Retinal pigment epithelial cell (primary cell): ENCODE measurements around the gene CTTN.

Experiments
- DNase-seq: peaks from one replicate; pipeline ENCODE4 v3.0.0-alpha.2; 2010; ENCODE audit warnings: low read depth
- H3K4me3 ChIP-seq: 2 replicates; pipeline ENCODE4 v1.5.1; 2011; ENCODE audit warnings: mild to moderate bottlenecking, low read length, control low read depth, moderate library complexity
- TF ChIP-seq, protein P1 (sequence below): conservative IDR thresholded peaks from 2 replicates; pipeline ENCODE4 v1.5.1; 2011; ENCODE audit warnings: low read depth, low read length, control low read depth, inconsistent platforms

CTTN gene

DNA sequence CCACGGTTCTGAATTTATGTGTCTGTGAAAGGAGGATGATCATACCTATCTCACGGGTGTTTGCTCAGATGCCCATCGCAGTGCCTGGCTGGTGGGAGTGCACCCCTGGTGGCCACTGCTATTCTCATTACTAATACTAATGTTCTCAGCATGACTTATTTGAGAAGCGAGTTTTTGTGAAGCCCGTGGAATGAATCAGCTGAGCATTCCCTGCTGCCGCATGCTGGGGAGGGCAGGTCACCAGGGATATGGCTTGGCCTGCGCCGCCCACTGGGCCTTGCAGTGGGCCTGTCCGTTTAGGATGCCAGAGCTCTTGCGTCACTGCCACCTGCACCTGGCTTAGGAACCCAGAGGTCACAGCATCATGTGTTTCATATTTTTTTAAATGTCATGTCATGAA is 16.9 kb downstream of the CTTN start:
- no peak for DNase-seq
- TF ChIP-seq, protein P1, sequence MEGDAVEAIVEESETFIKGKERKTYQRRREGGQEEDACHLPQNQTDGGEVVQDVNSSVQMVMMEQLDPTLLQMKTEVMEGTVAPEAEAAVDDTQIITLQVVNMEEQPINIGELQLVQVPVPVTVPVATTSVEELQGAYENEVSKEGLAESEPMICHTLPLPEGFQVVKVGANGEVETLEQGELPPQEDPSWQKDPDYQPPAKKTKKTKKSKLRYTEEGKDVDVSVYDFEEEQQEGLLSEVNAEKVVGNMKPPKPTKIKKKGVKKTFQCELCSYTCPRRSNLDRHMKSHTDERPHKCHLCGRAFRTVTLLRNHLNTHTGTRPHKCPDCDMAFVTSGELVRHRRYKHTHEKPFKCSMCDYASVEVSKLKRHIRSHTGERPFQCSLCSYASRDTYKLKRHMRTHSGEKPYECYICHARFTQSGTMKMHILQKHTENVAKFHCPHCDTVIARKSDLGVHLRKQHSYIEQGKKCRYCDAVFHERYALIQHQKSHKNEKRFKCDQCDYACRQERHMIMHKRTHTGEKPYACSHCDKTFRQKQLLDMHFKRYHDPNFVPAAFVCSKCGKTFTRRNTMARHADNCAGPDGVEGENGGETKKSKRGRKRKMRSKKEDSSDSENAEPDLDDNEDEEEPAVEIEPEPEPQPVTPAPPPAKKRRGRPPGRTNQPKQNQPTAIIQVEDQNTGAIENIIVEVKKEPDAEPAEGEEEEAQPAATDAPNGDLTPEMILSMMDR: peak; percentile 43
- H3K4me3 ChIP-seq: no peak overlapping the region

GRCh38 chr11:70415642-70416395 is 17.5 kb downstream of the CTTN start:
- no peak overlapping the region for H3K4me3 ChIP-seq
- no peak for DNase-seq
- TF ChIP-seq, protein P1: no peak

- no peak overlapping the region for H3K4me3 ChIP-seq
- TF ChIP-seq, protein P1: no peak
- DNase-seq: no peak
These were observed 18.6 kb downstream of the CTTN start for GRCh38 chr11:70416881-70417280.

DNA sequence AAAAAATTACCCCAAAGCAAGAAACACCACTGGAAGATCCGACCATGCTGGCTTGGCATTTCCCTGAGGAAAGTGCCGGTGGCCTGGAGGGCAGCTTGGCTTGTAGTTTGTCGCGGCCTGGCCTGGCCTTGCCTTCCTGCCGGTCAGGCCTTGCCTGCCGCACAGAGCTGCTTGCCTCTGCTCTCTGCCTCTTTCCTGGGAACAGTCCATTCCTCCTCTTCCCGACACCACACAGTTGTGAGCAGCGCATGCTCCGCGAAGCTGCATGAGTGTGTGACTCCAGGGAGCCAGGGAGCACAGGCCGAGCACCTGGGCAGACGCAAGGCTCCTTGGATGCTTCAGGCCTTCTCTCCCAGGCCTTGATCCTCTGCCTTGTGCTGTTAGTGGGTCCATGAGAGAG is 19.8 kb downstream of the CTTN start:
- TF ChIP-seq, protein P1: no peak
- no peak for DNase-seq
- no peak overlapping the region for H3K4me3 ChIP-seq

- DNase-seq: no peak
- H3K4me3 ChIP-seq: no peak overlapping the region
- TF ChIP-seq, protein P1: no peak
These were observed 21.1 kb downstream of the CTTN start for GRCh38 chr11:70419307-70420007.

DNA sequence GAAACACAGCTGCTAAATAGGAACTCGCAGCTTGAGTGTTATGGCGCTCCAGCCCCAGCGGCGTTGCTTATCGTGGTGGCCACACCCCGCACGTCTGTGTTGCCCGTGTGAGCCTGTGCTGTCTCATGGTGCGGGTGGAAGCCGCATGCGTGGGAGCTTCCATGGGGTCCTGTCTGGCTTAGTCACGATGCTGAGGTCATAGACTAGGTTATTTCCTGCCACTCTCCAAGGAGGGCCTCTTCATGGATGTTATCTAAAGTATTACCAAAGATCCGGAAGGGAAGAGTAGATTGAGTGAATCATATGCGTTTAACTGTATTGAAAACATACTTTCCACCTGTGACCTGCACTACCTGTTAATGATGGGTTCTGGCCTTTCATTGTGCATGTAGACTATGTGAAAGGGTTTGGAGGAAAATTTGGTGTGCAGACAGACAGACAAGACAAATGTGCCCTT is 21.7 kb downstream of the CTTN start:
- DNase-seq: no peak
- no peak overlapping the region for H3K4me3 ChIP-seq
- TF ChIP-seq, protein P1: no peak

GRCh38 chr11:70420496-70420895 is 22.2 kb downstream of the CTTN start:
- no peak overlapping the region for H3K4me3 ChIP-seq
- no peak for DNase-seq
- TF ChIP-seq, protein P1: no peak
